GM13977 (cell line): ENCODE data around the gene THOC1.

ENCODE experiments used
- DNase-seq: peaks from one replicate; pipeline ENCODE4 v3.0.0; 2012; ENCODE audit warnings: low spot score
- in situ Hi-C: fragments of 300-500 bp; cut with MboI; formaldehyde crosslinking; loops from one replicate; pipeline ENCODE4 v1.12.0; 2022; ENCODE audit warnings: low sequenced_read_pairs, low pct_unique_long_range_greater_than_20kb, mixed read lengths, inconsistent platforms; ENCODE audit not compliant: unreplicated experiment
- TF ChIP-seq, protein P1 (sequence below): IDR thresholded peaks from 2 replicates; pipeline ENCODE4 v1.5.1; 2012; ENCODE audit warnings: mild to moderate bottlenecking, control low read depth; ENCODE audit not compliant: insufficient read depth; ENCODE audit errors: extremely low read depth, missing control alignments

Gene THOC1

DNA sequence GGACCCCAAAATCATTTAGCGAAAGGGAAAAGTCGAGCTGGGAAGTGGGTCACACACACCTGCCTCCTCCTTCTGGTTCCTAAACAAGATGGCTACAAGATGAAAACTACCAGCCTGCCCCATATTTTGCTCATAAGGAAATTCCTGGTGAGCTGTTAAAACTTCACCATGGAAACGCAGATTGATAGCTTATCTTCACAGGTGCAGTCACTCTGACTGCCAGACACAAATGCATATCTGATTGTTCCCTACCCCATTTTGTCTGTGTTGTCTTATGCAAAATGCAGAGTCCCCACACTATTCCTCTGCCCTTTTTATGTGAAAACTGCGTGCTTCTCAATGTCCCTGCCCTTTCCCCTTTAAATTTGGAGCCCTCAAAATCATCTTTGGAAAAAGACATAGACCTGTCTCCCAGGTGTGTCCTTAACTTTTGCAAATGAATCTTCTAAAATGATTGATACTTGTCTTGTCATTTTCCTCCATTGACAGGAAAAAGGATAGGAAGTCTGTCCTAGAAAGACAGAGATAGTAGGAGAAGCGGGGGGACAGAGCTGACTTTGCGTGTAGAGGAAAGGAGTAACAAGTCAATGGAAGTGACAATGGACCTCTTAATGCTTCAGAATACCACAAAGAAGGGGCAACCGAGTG is 38.9 kb upstream of the THOC1 start:
- in situ Hi-C loops: no loop called here
- TF ChIP-seq, protein P1, sequence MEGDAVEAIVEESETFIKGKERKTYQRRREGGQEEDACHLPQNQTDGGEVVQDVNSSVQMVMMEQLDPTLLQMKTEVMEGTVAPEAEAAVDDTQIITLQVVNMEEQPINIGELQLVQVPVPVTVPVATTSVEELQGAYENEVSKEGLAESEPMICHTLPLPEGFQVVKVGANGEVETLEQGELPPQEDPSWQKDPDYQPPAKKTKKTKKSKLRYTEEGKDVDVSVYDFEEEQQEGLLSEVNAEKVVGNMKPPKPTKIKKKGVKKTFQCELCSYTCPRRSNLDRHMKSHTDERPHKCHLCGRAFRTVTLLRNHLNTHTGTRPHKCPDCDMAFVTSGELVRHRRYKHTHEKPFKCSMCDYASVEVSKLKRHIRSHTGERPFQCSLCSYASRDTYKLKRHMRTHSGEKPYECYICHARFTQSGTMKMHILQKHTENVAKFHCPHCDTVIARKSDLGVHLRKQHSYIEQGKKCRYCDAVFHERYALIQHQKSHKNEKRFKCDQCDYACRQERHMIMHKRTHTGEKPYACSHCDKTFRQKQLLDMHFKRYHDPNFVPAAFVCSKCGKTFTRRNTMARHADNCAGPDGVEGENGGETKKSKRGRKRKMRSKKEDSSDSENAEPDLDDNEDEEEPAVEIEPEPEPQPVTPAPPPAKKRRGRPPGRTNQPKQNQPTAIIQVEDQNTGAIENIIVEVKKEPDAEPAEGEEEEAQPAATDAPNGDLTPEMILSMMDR: no peak
- no peak for DNase-seq

DNA sequence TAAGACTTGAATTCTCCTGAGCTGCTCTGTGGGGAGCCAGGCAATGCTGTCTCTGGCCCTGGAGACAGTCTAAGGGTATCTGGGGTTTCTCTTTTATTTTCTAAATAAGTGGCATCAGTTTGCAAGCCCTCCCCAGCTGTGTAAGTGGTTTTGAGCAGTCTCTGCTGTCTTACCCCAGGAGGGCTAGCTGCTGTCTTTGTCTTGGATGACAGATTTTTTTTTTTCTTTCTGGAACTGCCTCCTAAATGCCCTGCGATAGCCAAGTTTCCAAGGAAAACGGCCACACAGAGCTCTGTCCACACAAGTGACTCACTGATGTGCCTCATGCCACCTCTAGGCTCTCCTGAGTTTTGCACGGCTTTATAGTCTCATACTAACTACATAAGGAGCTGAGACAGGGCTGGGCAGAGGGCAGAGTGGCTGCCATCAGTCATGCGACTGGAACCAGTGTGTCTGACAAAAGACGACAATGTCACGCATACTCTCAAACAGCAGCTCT is 37.2 kb upstream of the THOC1 start:
- TF ChIP-seq, protein P1: no peak
- in situ Hi-C loops: no loop called here
- no peak for DNase-seq

DNA sequence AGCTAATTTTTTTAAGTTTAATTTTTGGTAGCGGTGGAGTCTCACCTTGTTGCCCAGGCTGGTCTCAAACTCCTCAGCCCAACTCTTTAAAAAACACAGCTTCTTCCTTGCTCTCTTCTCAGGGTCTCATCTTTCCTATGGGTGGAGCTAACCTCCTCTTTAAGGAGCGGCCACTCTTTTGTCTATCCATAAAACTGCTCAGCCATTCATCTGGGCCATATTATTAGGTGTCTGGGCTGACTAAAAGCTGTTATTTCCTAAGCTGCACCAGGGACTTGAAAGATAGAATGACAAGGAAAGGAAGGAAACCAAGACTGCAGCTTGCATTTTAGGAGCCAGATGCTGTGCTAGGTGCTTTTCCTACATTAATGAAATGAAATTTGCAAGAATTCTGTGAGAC is 35.8 kb upstream of the THOC1 start:
- no peak for DNase-seq
- TF ChIP-seq, protein P1: no peak
- in situ Hi-C loops: no loop called here

- no peak for DNase-seq
- in situ Hi-C loops: no loop called here
- TF ChIP-seq, protein P1: no peak
These were observed 35.2 kb upstream of the THOC1 start for GRCh38 chr18:303011-303410.

DNA sequence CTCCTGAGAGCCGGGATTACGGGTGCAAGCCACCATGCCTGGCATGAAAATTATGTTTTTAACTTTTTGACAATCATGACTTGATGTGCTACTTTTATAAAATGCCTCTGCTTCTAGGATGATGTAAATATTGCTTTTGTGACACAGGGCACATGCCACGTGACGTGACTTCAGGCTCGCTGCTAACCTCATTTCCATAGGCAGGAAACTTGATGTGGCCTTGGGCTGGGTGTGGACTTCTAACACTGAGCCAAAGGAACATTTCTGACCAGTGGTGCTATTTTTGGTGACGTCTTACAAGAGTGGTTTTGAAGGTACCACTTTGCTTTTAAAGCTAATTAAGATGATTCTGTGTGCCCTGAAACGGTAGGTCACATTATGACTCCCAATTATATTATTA is 34.2 kb upstream of the THOC1 start:
- in situ Hi-C loops: no loop called here
- DNase-seq: no peak
- TF ChIP-seq, protein P1: no peak

GRCh38 chr18:297936-298335 is 30.1 kb upstream of the THOC1 start:
- no peak for DNase-seq
- in situ Hi-C loops: no loop called here
- TF ChIP-seq, protein P1: no peak
